WERI-Rb-1 (cell line): ENCODE measurements around the gene MITF.

ENCODE experiments used
- DNase-seq: peaks from one replicate; pipeline ENCODE4 v3.0.0-alpha.2; 2020
- H3K27ac ChIP-seq: fragments of 250-450 bp; sonication (Bioruptor Pico); 2 replicates; pipeline ENCODE4 v1.5.1; 2020; ENCODE audit warnings: mild to moderate bottlenecking, moderate library complexity
- H3K27me3 ChIP-seq: fragments of 250-450 bp; sonication (Bioruptor Pico); 2 replicates; pipeline ENCODE4 v1.5.1; 2021; ENCODE audit warnings: mild to moderate bottlenecking, low read depth, moderate library complexity; ENCODE audit not compliant: insufficient read depth, severe bottlenecking
- H3K36me3 ChIP-seq: fragments of 250-450 bp; sonication (Bioruptor Pico); 2 replicates; pipeline ENCODE4 v1.5.1; 2020; ENCODE audit warnings: mild to moderate bottlenecking, moderate library complexity
- H3K4me3 ChIP-seq: 2 replicates; pipeline ENCODE4 v1.5.1; 2011; ENCODE audit warnings: low read depth, mild to moderate bottlenecking, control low read depth, low read length
- H3K9me3 ChIP-seq: fragments of 250-450 bp; sonication (Bioruptor Pico); 2 replicates; pipeline ENCODE4 v1.5.1; 2021; ENCODE audit warnings: mild to moderate bottlenecking, moderate library complexity; ENCODE audit not compliant: severe bottlenecking
- CTCF ChIP-seq: IDR thresholded peaks from 2 replicates; pipeline ENCODE4 v1.5.1; 2011; ENCODE audit warnings: low read depth, mild to moderate bottlenecking, control low read depth, inconsistent platforms, low read length

The MITF gene

GRCh38 chr3:69770219-69770618 lies 31.0 kb downstream of the MITF start:
- Histone ChIP-seq H3K36me3 (no peaks in the 10 kb centered on the region), H3K27me3 (no peaks in the 10 kb centered on the region), H3K4me3 (no peak overlapping the region), H3K9me3 (no peaks in the 10 kb centered on the region), H3K27ac (no peak overlapping the region)
- no peak for DNase-seq
- no peak for TF ChIP-seq CTCF

GRCh38 chr3:69770976-69771634 lies 31.8 kb downstream of the MITF start:
- Histone ChIP-seq H3K36me3 (no peaks in the 10 kb centered on the region), H3K27ac (no peak overlapping the region), H3K27me3 (no peaks in the 10 kb centered on the region), H3K4me3 (no peak overlapping the region), H3K9me3 (no peaks in the 10 kb centered on the region)
- no peak for DNase-seq
- TF ChIP-seq CTCF = no peak

GRCh38 chr3:69772152-69772867 lies 33.0 kb downstream of the MITF start:
- H3K27ac ChIP-seq = no peak overlapping the region
- no peaks in the 10 kb centered on the region for H3K9me3 ChIP-seq
- no peak for TF ChIP-seq CTCF
- no peak for DNase-seq
- H3K4me3 ChIP-seq = no peak overlapping the region
- no peaks in the 10 kb centered on the region for H3K27me3 ChIP-seq
- H3K36me3 ChIP-seq = no peaks in the 10 kb centered on the region

GRCh38 chr3:69774029-69774428 lies 34.8 kb downstream of the MITF start:
- H3K27ac ChIP-seq = no peak overlapping the region

GRCh38 chr3:69775751-69776150 lies 36.5 kb downstream of the MITF start:
- H3K4me3 ChIP-seq = no peak overlapping the region
- no peak for TF ChIP-seq CTCF
- H3K36me3 ChIP-seq = no peaks in the 10 kb centered on the region
- no peak overlapping the region for H3K27ac ChIP-seq
- no peak for DNase-seq
- H3K27me3 ChIP-seq = no peaks in the 10 kb centered on the region
- no peaks in the 10 kb centered on the region for H3K9me3 ChIP-seq

More at GRCh38 chr3:69774029-69774428, 34.8 kb downstream of the MITF start:
- TF ChIP-seq CTCF = no peak
- H3K4me3 ChIP-seq = no peak overlapping the region
- no peaks in the 10 kb centered on the region for H3K36me3 ChIP-seq
- no peaks in the 10 kb centered on the region for H3K27me3 ChIP-seq
- H3K9me3 ChIP-seq = no peaks in the 10 kb centered on the region
- no peak for DNase-seq
